Gastroesophageal sphincter (tissue), 4 donors: ENCODE data around the gene BCL2. TPM values are rescaled to one million over a fixed set of nuclear protein-coding genes. Genes with fewer than 3 reads are reported as not detected.
A peak's percentile ranks its signal among the peaks of the same experiment; 100 is the strongest.

Experiments used
- ATAC-seq: fragments of 150-250 bp; one replicate; pipeline ENCODE4 v1.9.1; 2016; ENCODE audit warnings: mild to moderate bottlenecking, moderate library complexity
- H3K27ac ChIP-seq, 4 donors: fragments of 200-600 bp; sonication (generic) in 3 of 4; 1 replicate in 3 of 4; 2 replicates in 1 of 4; pipeline ENCODE4 v1.5.1; 2016 to 2019
- H3K27me3 ChIP-seq: fragments of 200-600 bp; sonication (generic); one replicate; pipeline ENCODE4 v1.5.1; 2019
- H3K36me3 ChIP-seq, 2 donors: fragments of 200-600 bp; sonication (generic); one replicate each; pipeline ENCODE4 v1.5.1; 2019; ENCODE audit warnings: control low read depth in 1 of 2
- H3K4me1 ChIP-seq, 3 donors: fragments of 200-600 bp; sonication (generic); 1 replicate in 2 of 3; 2 replicates in 1 of 3; pipeline ENCODE4 v1.5.1; 2016 to 2019; ENCODE audit warnings: control low read depth in 2 of 3
- H3K4me3 ChIP-seq, 2 donors: fragments of 200-600 bp; sonication (generic); one replicate each; pipeline ENCODE4 v1.5.1; 2019; ENCODE audit warnings: mild to moderate bottlenecking in 1 of 2, moderate library complexity in 1 of 2
- H3K9me3 ChIP-seq, 3 donors: fragments of 200-600 bp; sonication (generic); one replicate each; pipeline ENCODE4 v1.5.1; 2017 to 2019; ENCODE audit warnings: control low read depth in 2 of 3
- EP300 ChIP-seq: sonication (generic); formaldehyde crosslinking; IDR thresholded peaks from one replicate; pipeline ENCODE4 v1.6.1; 2017; ENCODE audit warnings: antibody characterized with exemption, mild to moderate bottlenecking
- POLR2A ChIP-seq, 2 donors: fragments of 450-650 bp; IDR thresholded peaks; one replicate each; pipeline ENCODE4 v1.6.1; 2017; ENCODE audit warnings: antibody characterized with exemption in 2 of 2, mild to moderate bottlenecking in 2 of 2, moderate library complexity in 1 of 2
- POLR2AphosphoS5 ChIP-seq: sonication (generic); formaldehyde crosslinking; IDR thresholded peaks from one replicate; pipeline ENCODE4 v1.6.1; 2017; ENCODE audit warnings: antibody characterized with exemption
- WGBS, 2 donors: methylation state at CpG; one replicate each; pipeline ENCODE4 v1.1.5; 2018; ENCODE audit warnings: low coverage in 1 of 2; 5-methylcytosine and 5-hydroxymethylcytosine counted together
- total RNA-seq, 4 donors: library from RNA; depleted of rRNA; stranded (reverse); fragments of >200 nt; gene quantifications; one replicate each; pipeline ENCODE4 v1.1.0, GENCODE V29; 2016
- TF ChIP-seq, protein P1 (sequence below), 4 experiments: fragments of 200-600 bp in 2 of 4; fragments of 450-650 bp in 2 of 4; sonication (generic) in 1 of 4; IDR thresholded peaks; one replicate each; pipeline ENCODE4 v1.5.1; 2017 to 2019; ENCODE audit warnings: antibody characterized with exemption in 4 of 4, mild to moderate bottlenecking in 2 of 4, moderate library complexity in 2 of 4

The BCL2 gene
- total RNA-seq, 4 donors from 2014 or later = 31.2 to 41.7 (median 32.7) TPM

DNA sequence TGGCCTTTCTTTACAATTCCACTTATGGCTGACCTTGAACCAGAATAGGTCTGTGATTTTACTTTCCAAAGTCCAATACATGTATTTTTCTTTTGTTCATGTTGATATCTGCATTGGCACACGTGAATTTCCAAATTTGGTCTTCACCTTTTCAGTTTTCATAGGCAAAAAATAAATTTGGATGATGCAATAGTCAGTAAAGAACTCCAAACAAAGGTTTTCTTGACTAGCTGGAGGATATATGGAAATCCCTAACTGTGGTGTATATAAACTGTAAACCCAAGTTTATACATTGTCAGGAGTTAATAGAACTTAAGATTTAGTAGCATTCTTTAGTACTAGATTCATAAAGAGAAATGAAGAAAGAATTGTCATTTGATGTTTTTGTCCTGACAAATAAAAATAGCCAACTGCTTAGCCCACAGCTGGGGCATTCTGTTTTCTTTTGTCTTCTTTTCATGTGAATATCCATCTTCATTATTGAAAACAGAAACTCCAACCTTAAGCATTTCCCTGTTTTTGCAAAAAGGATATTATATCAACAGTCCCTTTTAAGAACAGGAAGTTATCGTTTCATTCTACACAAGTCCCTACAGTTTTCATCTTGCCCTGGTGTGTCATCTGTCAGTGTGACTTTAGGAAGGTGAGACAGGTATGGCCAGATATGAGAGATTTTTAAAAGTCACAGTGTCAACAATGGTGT is 132.9 kb downstream of the BCL2 start:
- H3K27me3 ChIP-seq = no peaks in the 10 kb centered on the region
- no peaks in the 10 kb centered on the region for H3K9me3 ChIP-seq
- 29 to 35% methylated on average over 2 of the region's 2 CpGs for WGBS, 2 donors
- TF ChIP-seq, protein P1, sequence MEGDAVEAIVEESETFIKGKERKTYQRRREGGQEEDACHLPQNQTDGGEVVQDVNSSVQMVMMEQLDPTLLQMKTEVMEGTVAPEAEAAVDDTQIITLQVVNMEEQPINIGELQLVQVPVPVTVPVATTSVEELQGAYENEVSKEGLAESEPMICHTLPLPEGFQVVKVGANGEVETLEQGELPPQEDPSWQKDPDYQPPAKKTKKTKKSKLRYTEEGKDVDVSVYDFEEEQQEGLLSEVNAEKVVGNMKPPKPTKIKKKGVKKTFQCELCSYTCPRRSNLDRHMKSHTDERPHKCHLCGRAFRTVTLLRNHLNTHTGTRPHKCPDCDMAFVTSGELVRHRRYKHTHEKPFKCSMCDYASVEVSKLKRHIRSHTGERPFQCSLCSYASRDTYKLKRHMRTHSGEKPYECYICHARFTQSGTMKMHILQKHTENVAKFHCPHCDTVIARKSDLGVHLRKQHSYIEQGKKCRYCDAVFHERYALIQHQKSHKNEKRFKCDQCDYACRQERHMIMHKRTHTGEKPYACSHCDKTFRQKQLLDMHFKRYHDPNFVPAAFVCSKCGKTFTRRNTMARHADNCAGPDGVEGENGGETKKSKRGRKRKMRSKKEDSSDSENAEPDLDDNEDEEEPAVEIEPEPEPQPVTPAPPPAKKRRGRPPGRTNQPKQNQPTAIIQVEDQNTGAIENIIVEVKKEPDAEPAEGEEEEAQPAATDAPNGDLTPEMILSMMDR (IDR thresholded peaks at IDR 0.05) = no peak
- TF ChIP-seq EP300 = no peak
- no peak for TF ChIP-seq POLR2AphosphoS5
- no peak for TF ChIP-seq POLR2A (IDR thresholded peaks at IDR 0.05)
- no peak for ATAC-seq
- H3K4me3 ChIP-seq = no peak overlapping the region
- H3K36me3 ChIP-seq = no peaks in the 10 kb centered on the region
- peaks cover 7 to 58% (median 10%) of the 10 kb centered on the region in 3 donors for H3K4me1 ChIP-seq
- peak overlapping the region in 1 of 4 donors; percentile 39 for H3K27ac ChIP-seq

DNA sequence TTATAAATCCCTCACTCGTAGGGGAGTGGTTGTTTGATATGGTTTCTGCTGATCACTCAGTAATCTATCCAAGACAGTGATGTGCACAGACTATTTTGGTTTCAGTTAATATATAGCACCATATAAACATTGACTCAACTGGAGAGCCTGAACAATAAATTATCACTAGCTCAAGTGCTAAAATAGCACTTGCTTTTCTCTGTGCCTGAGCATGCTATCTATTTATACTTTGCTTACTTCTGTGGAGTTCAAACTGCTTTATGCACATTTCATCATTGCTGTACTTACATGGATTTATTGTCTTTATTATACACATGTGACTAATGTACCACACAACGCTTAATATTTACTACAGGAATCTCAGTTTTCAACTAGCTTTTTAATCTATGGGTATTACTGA is 133.6 kb downstream of the BCL2 start:
- no peaks in the 10 kb centered on the region for H3K36me3 ChIP-seq
- no peaks in the 10 kb centered on the region for H3K27me3 ChIP-seq
- no peaks in the 10 kb centered on the region for H3K9me3 ChIP-seq
- no peak overlapping the region for H3K4me3 ChIP-seq
- 54 to 58% methylated on average over 2 of the region's 2 CpGs for WGBS, 2 donors
- no peak for ATAC-seq
- peaks cover 7 to 65% (median 10%) of the 10 kb centered on the region in 3 donors for H3K4me1 ChIP-seq
- H3K27ac ChIP-seq = peak overlapping the region in 1 of 4 donors; percentile 39
- TF ChIP-seq EP300 = no peak
- TF ChIP-seq POLR2AphosphoS5 = peak; percentile 46

DNA sequence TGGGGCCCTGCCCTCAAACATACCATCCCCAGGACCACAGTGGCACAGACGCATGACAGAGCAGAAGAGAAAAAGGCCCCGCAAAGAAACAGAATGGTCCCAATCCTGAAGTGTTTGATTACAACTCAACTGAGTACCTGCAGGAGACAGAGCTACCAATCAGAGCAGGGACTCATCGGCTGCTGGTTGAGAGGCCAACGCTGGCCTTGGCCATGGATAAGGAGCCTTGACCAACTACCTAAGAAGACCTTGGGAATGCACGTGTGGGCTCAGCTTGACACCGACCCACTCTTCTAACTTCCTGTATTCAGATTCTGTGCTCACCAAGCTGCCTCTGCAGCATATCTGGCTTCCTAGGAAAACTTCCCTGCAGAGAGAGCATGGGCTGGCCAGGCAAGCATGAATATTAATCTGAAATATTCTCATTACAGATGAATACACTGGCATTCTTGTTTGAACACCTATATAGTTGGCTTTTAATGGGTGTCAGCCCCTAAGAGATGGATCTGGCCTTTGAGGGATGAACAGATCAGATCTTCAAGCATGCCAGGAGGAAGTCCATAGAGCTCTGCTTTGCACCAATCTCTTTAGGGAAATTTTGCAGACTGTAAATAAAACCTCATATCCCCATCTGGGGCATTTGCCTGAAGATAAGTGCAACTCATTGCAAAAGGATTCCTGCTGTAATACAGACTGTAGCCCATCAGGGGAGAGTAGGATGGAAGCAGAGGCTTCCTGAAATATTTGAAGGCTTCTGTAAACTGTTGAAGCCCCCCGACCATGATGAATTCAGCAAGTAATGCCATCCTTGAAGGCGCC is 135.4 kb downstream of the BCL2 start:
- H3K4me1 ChIP-seq = peaks cover 7 to 83% (median 13%) of the 10 kb centered on the region in 3 donors

DNA sequence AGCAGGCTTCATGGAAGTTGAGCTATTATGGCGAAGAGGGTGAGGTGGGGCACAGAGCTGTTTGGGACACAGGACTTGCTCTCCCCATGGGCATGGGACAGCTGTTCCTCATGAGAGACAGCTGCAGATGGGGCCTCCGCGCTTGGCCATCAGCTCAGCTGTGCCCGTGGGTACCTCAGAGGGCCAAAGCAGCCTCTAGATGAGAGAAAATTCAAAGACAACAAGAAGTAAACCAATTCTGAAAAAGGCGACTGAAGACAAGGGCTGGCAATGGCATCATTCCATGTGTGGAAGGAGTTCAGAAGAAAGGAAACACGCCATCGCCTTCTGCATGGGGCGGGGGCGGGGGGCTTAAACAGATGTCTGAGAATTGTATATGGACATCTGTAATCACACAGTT is 136.2 kb downstream of the BCL2 start:
- no peak overlapping the region for H3K27ac ChIP-seq
- H3K4me1 ChIP-seq = peaks cover 7 to 91% (median 15%) of the 10 kb centered on the region in 3 donors

More for the DNA sequence above, 135.4 kb downstream of the BCL2 start:
- H3K4me3 ChIP-seq = no peak overlapping the region
- 74 to 85% methylated on average over 3 to 7 of the region's 8 CpGs for WGBS, 2 donors
- H3K27me3 ChIP-seq = no peaks in the 10 kb centered on the region
- ATAC-seq = no peak
- H3K36me3 ChIP-seq = no peaks in the 10 kb centered on the region
- TF ChIP-seq, protein P1 (IDR thresholded peaks at IDR 0.05) = no peak
- TF ChIP-seq EP300 (no peak), POLR2A (IDR thresholded peaks at IDR 0.05) (no peak), POLR2AphosphoS5 (no peak)
- no peaks in the 10 kb centered on the region for H3K9me3 ChIP-seq
- H3K27ac ChIP-seq = no peak overlapping the region

DNA sequence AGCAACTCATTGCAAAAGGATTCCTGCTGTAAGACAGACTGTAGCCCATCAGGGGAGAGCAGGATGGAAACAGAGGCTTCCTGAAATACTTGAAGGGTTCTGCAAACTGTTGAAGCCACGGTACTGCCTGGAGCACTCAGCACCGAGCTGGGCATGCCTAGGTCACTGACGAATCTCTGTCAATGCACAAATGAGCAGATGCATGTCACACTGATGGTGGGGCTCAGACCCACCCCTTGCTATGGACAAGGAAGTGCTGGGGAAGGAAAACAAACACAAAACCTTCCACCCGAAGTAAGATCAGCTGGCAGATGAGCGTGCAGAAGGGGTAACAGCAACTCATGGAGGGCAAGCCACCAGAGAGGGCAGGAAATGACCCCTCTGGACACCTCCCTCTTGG is 136.7 kb downstream of the BCL2 start:
- no peak overlapping the region for H3K27ac ChIP-seq

More for the DNA sequence above, 136.2 kb downstream of the BCL2 start:
- Histone ChIP-seq H3K9me3 (no peaks in the 10 kb centered on the region), H3K27me3 (no peaks in the 10 kb centered on the region), H3K4me3 (no peak overlapping the region), H3K36me3 (no peaks in the 10 kb centered on the region)
- ATAC-seq = no peak
- WGBS, 2 donors = 80 to 86% methylated on average over 5 to 7 of the region's 9 CpGs
- TF ChIP-seq, protein P1 (IDR thresholded peaks at IDR 0.05) = no peak
- TF ChIP-seq POLR2AphosphoS5 = no peak
- TF ChIP-seq POLR2A (IDR thresholded peaks at IDR 0.05) = no peak
- no peak for TF ChIP-seq EP300

More for the DNA sequence above, 136.7 kb downstream of the BCL2 start:
- no peaks in the 10 kb centered on the region for H3K27me3 ChIP-seq
- ATAC-seq = no peak
- peaks cover 7 to 92% (median 12%) of the 10 kb centered on the region in 3 donors for H3K4me1 ChIP-seq
- WGBS, 2 donors = 52 to 90% methylated on average over 2 to 4 of the region's 5 CpGs
- H3K4me3 ChIP-seq = no peak overlapping the region
- H3K9me3 ChIP-seq = no peaks in the 10 kb centered on the region
- H3K36me3 ChIP-seq = no peaks in the 10 kb centered on the region
- TF ChIP-seq, protein P1 (IDR thresholded peaks at IDR 0.05) = no peak
- TF ChIP-seq POLR2AphosphoS5 (no peak), POLR2A (IDR thresholded peaks at IDR 0.05) (no peak), EP300 (no peak)
